ENCODE results near the gene SSR1.
"Not testable (repeated sequence)": the region's sequence is repeated elsewhere in the genome, so short reads cannot be mapped to it uniquely, and the experiment has no call there.

SSR1 gene

DNA sequence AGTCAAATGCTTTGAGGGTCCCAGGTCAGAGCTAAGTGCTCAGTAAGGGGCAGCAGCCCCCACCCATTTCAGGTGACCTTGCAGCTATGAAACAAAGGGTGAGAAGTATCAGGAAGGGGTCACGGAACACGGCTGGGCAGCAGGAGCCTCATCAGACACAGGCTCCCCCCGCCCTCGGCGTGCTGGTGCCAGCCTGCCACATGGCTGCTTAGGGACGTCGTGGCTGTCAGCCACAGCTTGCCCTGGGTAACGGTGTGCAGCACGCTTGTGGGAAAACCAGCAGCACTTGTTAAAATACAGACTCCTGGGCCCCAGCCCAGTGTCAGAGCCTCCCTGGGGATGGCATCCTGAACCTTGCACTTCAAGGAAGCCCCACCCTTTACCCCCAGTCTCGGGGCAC, 39.3 kb downstream of the SSR1 start:
- no peak for DNase-seq

GRCh38 chr6:7271205-7271534, 41.8 kb downstream of the SSR1 start:
- DNase-seq, result no peak

DNA sequence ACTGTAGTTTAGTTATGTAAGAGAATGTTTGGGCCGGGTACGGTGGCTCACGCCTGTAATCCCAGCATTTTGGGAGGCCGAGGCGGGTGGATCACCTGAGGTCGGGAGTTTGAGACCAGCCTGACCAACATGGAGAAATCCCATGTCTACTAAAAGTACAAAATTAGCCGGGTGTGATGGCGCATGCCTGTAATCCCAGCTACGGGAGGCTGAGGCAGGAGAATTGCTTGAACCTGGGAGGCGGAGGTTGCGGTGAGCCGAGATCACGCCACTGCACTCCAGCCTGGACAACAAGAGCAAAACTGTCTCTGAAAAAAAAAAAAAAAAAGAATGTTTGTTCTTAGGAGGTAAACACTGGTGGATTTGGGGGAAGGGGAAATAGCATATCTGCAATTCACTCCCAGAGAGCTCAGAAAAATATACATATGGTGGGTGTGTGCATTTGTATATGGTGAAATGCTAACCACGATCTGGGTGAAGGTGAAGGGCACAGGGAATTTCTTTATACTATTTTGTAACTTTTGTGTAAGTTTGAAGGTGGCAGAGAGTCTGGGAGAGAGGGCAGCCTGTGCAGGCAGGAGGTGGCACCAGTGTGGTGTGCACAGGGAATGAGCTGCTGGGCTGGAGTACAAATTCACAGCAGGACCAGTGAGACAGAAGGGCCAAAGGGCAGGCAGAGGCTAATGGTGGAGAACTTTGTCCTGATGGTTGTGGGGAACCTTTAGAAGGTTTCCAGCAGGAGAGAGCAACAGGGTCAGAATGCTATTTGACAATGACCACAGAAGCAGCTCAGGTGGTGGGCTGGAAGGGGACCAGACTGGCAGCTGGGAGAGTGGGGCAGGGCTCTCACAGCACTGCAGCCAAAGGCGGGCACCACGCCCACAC, 42.4 kb downstream of the SSR1 start:
- DNase-seq, result no peak

- no peak for DNase-seq
These were observed 43.2 kb downstream of the SSR1 start for GRCh38 chr6:7269816-7270215.

GRCh38 chr6:7268816-7269555, 44.0 kb downstream of the SSR1 start:
- DNase-seq, result no peak

DNA sequence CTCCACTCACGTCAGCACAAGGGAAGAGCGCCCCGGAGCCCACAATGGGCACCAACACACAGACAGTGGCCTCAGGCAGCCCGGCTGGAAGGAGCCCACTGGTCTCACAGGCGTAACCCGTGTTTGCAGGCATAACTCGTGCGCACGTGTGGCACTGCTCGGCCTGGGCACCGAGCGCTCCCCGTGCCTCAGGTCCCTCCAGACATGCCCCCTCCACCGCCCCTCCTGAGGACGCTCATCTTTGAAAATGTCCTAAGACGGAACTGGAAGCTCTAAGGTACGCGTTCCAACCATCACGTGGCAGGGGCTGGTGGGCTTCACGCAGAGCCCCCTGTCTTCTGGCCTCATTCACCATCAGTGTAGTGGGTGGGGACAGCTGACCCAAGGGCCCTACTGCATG, 44.6 kb downstream of the SSR1 start:
- DNase-seq, result no peak

GRCh38 chr6:7267466-7268091, 45.4 kb downstream of the SSR1 start:
- no peak for DNase-seq

- DNase-seq, result no peak
These were observed 45.9 kb downstream of the SSR1 start for GRCh38 chr6:7267071-7267465.

DNA sequence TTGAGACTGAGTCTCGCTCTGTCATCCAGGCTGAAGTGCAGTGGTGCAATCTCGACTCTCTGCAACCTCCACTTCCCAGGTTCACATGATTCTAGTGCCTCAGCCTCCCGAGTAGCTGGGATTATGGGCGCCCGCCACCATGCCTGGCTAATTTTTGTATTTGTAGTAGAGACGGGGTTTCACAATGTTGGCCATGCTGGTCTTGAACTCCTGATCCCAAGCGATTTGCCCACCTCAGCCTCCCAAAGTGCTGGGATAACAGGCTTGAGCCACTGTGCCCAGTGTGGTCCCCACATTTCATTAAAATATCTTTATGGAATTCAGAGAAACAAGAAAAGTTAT, 47.6 kb downstream of the SSR1 start:
- not testable (repeated sequence) for DNase-seq

DNA sequence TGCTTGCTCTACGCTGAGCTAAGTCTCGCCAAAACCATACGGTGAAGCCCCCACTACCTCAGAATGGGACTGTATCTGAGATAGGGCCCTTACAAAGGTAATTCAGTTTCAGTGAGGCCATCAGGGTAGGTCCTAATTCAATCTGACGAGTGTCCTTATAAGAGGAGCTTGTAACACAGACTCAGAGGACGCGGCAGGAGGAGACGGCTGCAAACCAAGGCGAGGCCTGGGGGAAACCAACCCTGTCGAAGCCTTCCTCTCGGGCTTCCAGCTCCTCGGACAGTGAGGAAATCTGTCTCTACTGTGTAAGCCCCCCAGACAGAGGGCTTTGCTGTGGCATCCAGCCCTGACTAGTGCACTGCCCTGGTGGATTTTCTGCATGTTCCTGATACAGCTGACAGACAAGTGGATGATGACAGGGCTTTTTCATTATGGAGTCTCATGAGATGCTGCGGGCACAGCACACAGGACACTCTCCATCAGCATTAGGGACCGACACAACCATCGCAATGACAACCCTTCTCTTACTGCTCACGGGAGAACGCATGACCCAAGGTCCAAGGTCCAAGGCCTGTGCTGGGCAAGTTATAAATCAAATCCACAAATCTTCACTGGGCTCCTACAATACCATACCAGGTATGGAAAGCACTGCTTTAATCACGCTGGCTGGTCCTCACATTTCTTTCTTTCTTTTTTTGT, 48.2 kb downstream of the SSR1 start:
- DNase-seq, result no peak

- DNase-seq, result no peak
These were observed 49.0 kb downstream of the SSR1 start for GRCh38 chr6:7264041-7264440.

GRCh38 chr6:7263519-7263805, 49.5 kb downstream of the SSR1 start:
- not testable (repeated sequence) for DNase-seq

GRCh38 chr6:7262746-7263518, 50.1 kb downstream of the SSR1 start:
- no peak for DNase-seq

DNA sequence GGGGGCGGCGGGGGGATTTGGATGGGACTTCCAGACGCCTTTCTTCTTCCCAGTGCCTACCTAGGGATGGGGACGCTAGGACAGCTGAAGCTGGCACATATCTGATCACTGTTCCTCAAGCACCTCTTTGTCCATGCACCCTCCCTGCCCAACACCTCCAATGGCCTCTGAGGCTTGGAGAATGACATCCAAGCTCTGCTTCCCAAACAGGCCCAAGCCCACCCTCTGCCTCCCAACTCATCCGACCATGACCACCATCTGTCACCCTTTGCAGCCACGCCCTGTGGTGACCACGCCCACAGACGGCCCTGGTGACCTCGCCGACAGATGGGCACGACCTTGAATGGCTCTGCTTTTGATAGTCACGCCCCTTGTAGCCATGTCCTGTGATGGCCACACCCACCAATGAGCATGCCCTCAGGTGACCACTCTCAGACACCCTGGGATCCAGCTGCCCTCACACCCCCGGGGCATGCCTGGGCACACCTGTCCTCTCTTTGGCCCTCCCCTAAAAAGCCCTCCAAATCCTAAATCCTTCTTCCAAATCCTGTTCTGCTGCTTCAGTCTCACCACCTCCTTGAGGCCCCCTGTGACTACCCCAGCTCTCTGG, 51.0 kb downstream of the SSR1 start:
- no peak for DNase-seq

- peak; percentile 38 to 46 for DNase-seq
These were observed 51.8 kb downstream of the SSR1 start for GRCh38 chr6:7261032-7261841.

GRCh38 chr6:7260291-7261031, 52.5 kb downstream of the SSR1 start:
- DNase-seq, result no peak

DNA sequence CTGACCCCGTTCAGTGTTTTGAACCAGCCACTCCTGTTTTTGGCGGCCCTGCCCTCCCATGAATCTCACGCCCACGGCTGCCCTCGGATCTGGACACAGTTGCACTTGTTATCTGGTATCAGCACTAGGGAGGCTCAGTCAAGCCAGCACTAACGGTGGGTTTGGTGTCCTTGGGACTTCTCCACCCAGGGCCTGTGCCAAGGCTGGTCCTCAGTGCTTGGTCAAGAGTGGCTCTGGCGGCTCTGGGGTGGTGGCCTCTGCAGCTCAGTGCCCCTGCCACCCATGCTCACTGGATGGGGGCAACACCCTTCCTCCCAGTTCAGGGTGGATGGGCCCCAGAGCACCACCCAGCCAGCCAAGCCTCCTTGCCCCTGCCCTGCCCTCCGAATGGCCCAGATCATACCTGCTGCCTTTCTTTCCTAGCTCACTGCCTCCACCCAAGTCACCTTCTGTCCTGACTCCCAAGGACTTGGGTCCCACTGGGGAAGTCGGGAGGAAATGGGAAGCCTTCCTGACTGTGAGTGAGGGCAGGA, 54.7 kb downstream of the SSR1 start:
- DNase-seq, result no peak

- DNase-seq, result no peak
These were observed 55.3 kb downstream of the SSR1 start for GRCh38 chr6:7257521-7258230.

DNA sequence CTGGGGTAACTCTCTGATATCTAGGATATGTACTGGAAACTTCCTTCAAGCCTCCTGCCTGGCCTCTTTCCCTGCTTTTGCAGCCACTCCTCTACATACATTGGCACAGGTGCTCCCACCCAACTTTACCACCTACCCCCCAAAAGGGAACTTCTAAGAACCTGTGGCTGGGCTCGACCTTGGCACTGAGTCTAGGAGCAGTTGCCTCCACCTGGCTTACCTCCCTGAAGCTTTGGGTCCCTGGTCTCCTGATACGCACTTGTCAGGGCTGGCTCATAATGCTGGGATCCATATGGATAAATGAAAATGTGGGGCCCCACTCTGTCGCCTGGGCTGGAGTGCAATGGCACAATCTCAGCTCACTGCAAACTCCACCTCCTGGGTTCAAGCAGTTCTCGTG, 56.2 kb downstream of the SSR1 start:
- no peak for DNase-seq

- no peak for DNase-seq
These were observed 57.1 kb downstream of the SSR1 start for GRCh38 chr6:7255918-7256317.
